GM12878 (cell line): ENCODE measurements around the gene DYRK1B. TPM values are rescaled to one million over a fixed set of nuclear protein-coding genes. Genes with fewer than 3 reads are reported as not detected.
A peak's percentile ranks its signal among the peaks of the same experiment; 100 is the strongest.

ENCODE experiments used
- ATF2 ChIP-seq: IDR thresholded peaks from 2 replicates; pipeline ENCODE4 v1.6.1; 2012; ENCODE audit warnings: low read length, inconsistent platforms
- BHLHE40 ChIP-seq, 2 experiments: fragments of 450-650 bp in 1 of 2; IDR thresholded peaks; 2 replicates each; pipeline ENCODE4 v1.6.1; 2011 to 2017; ENCODE audit warnings: low read depth in 2 of 2, borderline replicate concordance in 1 of 2, improper control_type of control experiment in 1 of 2, low read length in 1 of 2, mild to moderate bottlenecking in 1 of 2
- CBFB ChIP-seq: IDR thresholded peaks from 2 replicates; pipeline ENCODE4 v1.6.1; 2016; ENCODE audit warnings: antibody characterized with exemption, low read depth
- CEBPB ChIP-seq, 2 experiments: fragments of 150-350 bp in 1 of 2; IDR thresholded peaks; 2 replicates each; pipeline ENCODE4 v1.6.1; 2012 to 2014; ENCODE audit warnings: low read depth in 2 of 2, low read length in 2 of 2, borderline replicate concordance in 1 of 2, inconsistent platforms in 1 of 2
- E2F8 ChIP-seq: fragments of 450-650 bp; IDR thresholded peaks from 2 replicates; pipeline ENCODE4 v1.6.1; 2018; ENCODE audit warnings: mild to moderate bottlenecking, low read depth, moderate library complexity; ENCODE audit not compliant: partially characterized antibody
- EZH2 ChIP-seq: IDR thresholded peaks from 2 replicates; pipeline ENCODE4 v1.6.1; 2012; ENCODE audit warnings: low read depth, mild to moderate bottlenecking, control low read depth, inconsistent platforms, low read length, borderline replicate concordance; ENCODE audit not compliant: control insufficient read depth
- GABPA ChIP-seq: IDR thresholded peaks from 2 replicates; pipeline ENCODE4 v1.6.1; 2014; ENCODE audit warnings: antibody characterized with exemption, low read depth, mild to moderate bottlenecking, inconsistent platforms
- IRF4 ChIP-seq: IDR thresholded peaks from 2 replicates; pipeline ENCODE4 v1.6.1; 2011; ENCODE audit warnings: low read depth, low read length
- MLLT1 ChIP-seq: fragments of 450-650 bp; IDR thresholded peaks from 2 replicates; pipeline ENCODE4 v1.6.1; 2016; ENCODE audit warnings: mild to moderate bottlenecking
- NFXL1 ChIP-seq: fragments of 450-650 bp; IDR thresholded peaks from 2 replicates; pipeline ENCODE4 v1.6.1; 2017; ENCODE audit warnings: antibody characterized with exemption, mild to moderate bottlenecking, borderline replicate concordance
- RELA ChIP-seq: fragments of 450-650 bp; IDR thresholded peaks from 2 replicates; pipeline ENCODE4 v1.8.0; 2014; ENCODE audit warnings: borderline replicate concordance; ENCODE audit not compliant: partially characterized antibody
- SPI1 ChIP-seq: IDR thresholded peaks from 2 replicates; pipeline ENCODE4 v1.6.1; 2011; ENCODE audit warnings: low read depth, mild to moderate bottlenecking, low read length, moderate library complexity, borderline replicate concordance; ENCODE audit not compliant: insufficient read depth
- TCF7 ChIP-seq: IDR thresholded peaks from 2 replicates; pipeline ENCODE4 v1.6.1; 2014; ENCODE audit warnings: antibody characterized with exemption, borderline replicate concordance
- USF1 ChIP-seq: IDR thresholded peaks from 2 replicates; pipeline ENCODE4 v1.6.1; 2011; ENCODE audit warnings: borderline replicate concordance, low read depth, mild to moderate bottlenecking, moderate library complexity, mixed read lengths, low read length; ENCODE audit not compliant: insufficient read depth; ENCODE audit errors: extremely low read length
- ZNF592 ChIP-seq: fragments of 450-650 bp; IDR thresholded peaks from 2 replicates; pipeline ENCODE4 v1.6.1; 2017; ENCODE audit warnings: mild to moderate bottlenecking, moderate library complexity
- polyA plus RNA-seq, 11 experiments: library from polyadenylated mRNA; depleted of rRNA in 4 of 11; unstranded in 6 of 11; stranded (reverse) in 5 of 11; fragments of >200 nt; fragmentation: Nextera tagmentation in 4 of 11; fragmentation: Illumina TruSeq in 1 of 11; extraction: Ambion mirVana in 4 of 11; extraction: Trizol in 1 of 11; gene quantifications; 1 replicate in 1 of 11; 2 replicates in 10 of 11; pipeline versions ENCODE4 v1.2.1 to v1.2.3, GENCODE V29; 2011 to 2016; ENCODE audit warnings: inconsistent platforms in 2 of 11, missing spikeins in 2 of 11, low read depth in 1 of 11
- total RNA-seq, 4 experiments: library from RNA; depleted of rRNA in 3 of 4; stranded (reverse); fragments of >200 nt in 3 of 4; fragmentation: Illumina TruSeq in 1 of 4; extraction: Trizol in 1 of 4; gene quantifications; 2 replicates each; pipeline versions ENCODE4 v1.2.1 to v1.2.3, GENCODE V29; 2013 to 2021

Gene DYRK1B
- total and polyA plus RNA-seq, 10 of the 15 experiments (the other 5 are each of a cell fraction or from before 2014, with no cell fraction given) = 0.07 to 10.2 (median 3.4) TPM; not detected in 1

- TF ChIP-seq ATF2 (no peak), E2F8 (no peak), EZH2 (no peak), NFXL1 (no peak), MLLT1 (peak; percentile 48), SPI1 (no peak), USF1 (no peak), IRF4 (no peak), ZNF592 (no peak), RELA (no peak), BHLHE40 (IDR thresholded peaks at IDR 0.05; ENCODE audit: borderline replicate concordance in 1 of 2, low read depth in 2 of 2, low read length in 1 of 2) (0 out of 4 replicates have a peak, but pooled peaks of 1 of the 2 experiments have one; percentile 9), CBFB (peak; percentile 43; the same call in 1 of the 2 replicates), CEBPB (IDR thresholded peaks at IDR 0.05; ENCODE audit: borderline replicate concordance in 1 of 2, low read depth in 2 of 2, low read length in 2 of 2) (no peak), GABPA (no peak), TCF7 (no peak)
These were observed 9.5 kb downstream of the DYRK1B start (continued) for GRCh38 chr19:39824143-39825092.
